Measurements from ENCODE around the gene FAHD1.
A peak's percentile ranks its signal among the peaks of the same experiment; 100 is the strongest.

FAHD1 gene

GRCh38 chr16:1784977-1785845, 41.8 kb upstream of the FAHD1 start:
- Mint-ChIP-seq H3K4me3 (peak overlapping the region; percentile 68), H3K27me3 (ENCODE audit: low read depth, poor library complexity) (no peaks in the 10 kb centered on the region), H3K36me3 (ENCODE audit: low read depth) (peaks cover 4% of the 10 kb centered on the region), H3K9me3 (no peaks in the 10 kb centered on the region), H3K27ac (no peak overlapping the region), H3K4me1 (peaks cover 27% of the 10 kb centered on the region)
- no peak for TF ChIP-seq CTCF (IDR thresholded peaks at IDR 0.05)
- DNase-seq: peak; percentile 3

- Mint-ChIP-seq H3K36me3 (ENCODE audit: low read depth) (peaks cover 4% of the 10 kb centered on the region), H3K9me3 (no peaks in the 10 kb centered on the region), H3K4me3 (no peak overlapping the region), H3K4me1 (peaks cover 27% of the 10 kb centered on the region), H3K27ac (no peak overlapping the region), H3K27me3 (ENCODE audit: low read depth, poor library complexity) (no peaks in the 10 kb centered on the region)
- DNase-seq: no peak
- TF ChIP-seq CTCF (IDR thresholded peaks at IDR 0.05): no peak
Observed at GRCh38 chr16:1785846-1786170, 41.2 kb upstream of the FAHD1 start.

GRCh38 chr16:1786242-1787055, 40.6 kb upstream of the FAHD1 start:
- Mint-ChIP-seq H3K4me3 (no peak overlapping the region), H3K36me3 (ENCODE audit: low read depth) (peaks cover 4% of the 10 kb centered on the region), H3K4me1 (peaks cover 22% of the 10 kb centered on the region), H3K27ac (no peak overlapping the region), H3K9me3 (no peaks in the 10 kb centered on the region), H3K27me3 (ENCODE audit: low read depth, poor library complexity) (no peaks in the 10 kb centered on the region)
- DNase-seq: peak; percentile 3
- no peak for TF ChIP-seq CTCF (IDR thresholded peaks at IDR 0.05)

- TF ChIP-seq CTCF (IDR thresholded peaks at IDR 0.05): no peak
- peaks cover 16% of the 10 kb centered on the region for H3K4me1 Mint-ChIP-seq
- H3K36me3 Mint-ChIP-seq (ENCODE audit: low read depth): peaks cover 4% of the 10 kb centered on the region
- H3K27me3 Mint-ChIP-seq (ENCODE audit: low read depth, poor library complexity): no peaks in the 10 kb centered on the region
- H3K9me3 Mint-ChIP-seq: no peaks in the 10 kb centered on the region
- H3K27ac Mint-ChIP-seq: no peak overlapping the region
- no peak overlapping the region for H3K4me3 Mint-ChIP-seq
- no peak for DNase-seq
Observed at GRCh38 chr16:1787056-1787321, 40.0 kb upstream of the FAHD1 start.

GRCh38 chr16:1787322-1788094, 39.5 kb upstream of the FAHD1 start:
- H3K4me3 Mint-ChIP-seq: no peak overlapping the region
- peak; percentile 3 for DNase-seq
- H3K27me3 Mint-ChIP-seq (ENCODE audit: low read depth, poor library complexity): no peaks in the 10 kb centered on the region
- no peak for TF ChIP-seq CTCF (IDR thresholded peaks at IDR 0.05)
- no peaks in the 10 kb centered on the region for H3K9me3 Mint-ChIP-seq
- H3K27ac Mint-ChIP-seq: no peak overlapping the region
- H3K36me3 Mint-ChIP-seq (ENCODE audit: low read depth): peaks cover 4% of the 10 kb centered on the region
- peaks cover 16% of the 10 kb centered on the region for H3K4me1 Mint-ChIP-seq

All from nephron progenitor cell (in vitro differentiated cells).